Activated CD8-positive, alpha-beta memory T cell treated with anti-CD3 and anti-CD28 coated beads, Interleukin-2, amount 50 U/mL, for 48 hours (primary cell): Measurements from ENCODE around the gene TMEM35B.
"Not testable (repeated sequence)": the region's sequence is repeated elsewhere in the genome, so short reads cannot be mapped to it uniquely, and the experiment has no call there.

Experiments used
- DNase-seq: peaks from one replicate; pipeline ENCODE4 v3.0.0-alpha.2; 2020

The TMEM35B gene

GRCh38 chr1:34984793-34985608, at the start of gene TMEM35B:
TMEM35B (minus strand) TSS chr1:34985347; CDS start chr1:34985305, 42 bp downstream.
- peak; percentile 90 for DNase-seq

- no peak for DNase-seq
Observed at GRCh38 chr1:35033346-35033745, 48.2 kb upstream of the TMEM35B start.

GRCh38 chr1:35032384-35032739, 47.2 kb upstream of the TMEM35B start:
- no peak for DNase-seq

GRCh38 chr1:35030756-35031446, 45.8 kb upstream of the TMEM35B start:
- peak; percentile 75 for DNase-seq

GRCh38 chr1:35030338-35030737, 45.2 kb upstream of the TMEM35B start:
- DNase-seq: no peak

- DNase-seq: no peak
Observed at GRCh38 chr1:35029761-35030160, 44.6 kb upstream of the TMEM35B start.

- DNase-seq: no peak
Observed at GRCh38 chr1:35016406-35016805, 31.3 kb upstream of the TMEM35B start.

GRCh38 chr1:35014486-35014885, 29.3 kb upstream of the TMEM35B start:
- no peak for DNase-seq

- no peak for DNase-seq
Observed at GRCh38 chr1:35005711-35006110, 20.6 kb upstream of the TMEM35B start.

- DNase-seq: no peak
Observed at GRCh38 chr1:35001743-35002142, 16.6 kb upstream of the TMEM35B start.

GRCh38 chr1:34994878-34995277, 9.7 kb upstream of the TMEM35B start:
- no peak for DNase-seq

GRCh38 chr1:34988581-34988980, 3.4 kb upstream of the TMEM35B start:
- no peak for DNase-seq

GRCh38 chr1:34988147-34988546, 3.0 kb upstream of the TMEM35B start:
- no peak for DNase-seq

GRCh38 chr1:34987018-34987417, 1.9 kb upstream of the TMEM35B start:
- DNase-seq: no peak

GRCh38 chr1:34985609-34985904, 410 bp upstream of the TMEM35B start:
- DNase-seq: not testable (repeated sequence)

- DNase-seq: no peak
Observed at GRCh38 chr1:34984435-34984792, 733 bp downstream of the TMEM35B start.

GRCh38 chr1:34983700-34984355, 1.3 kb downstream of the TMEM35B start:
- no peak for DNase-seq

- DNase-seq: no peak
Observed at GRCh38 chr1:34982820-34983376, 2.2 kb downstream of the TMEM35B start.

GRCh38 chr1:34980715-34981114, 4.4 kb downstream of the TMEM35B start:
- DNase-seq: no peak

GRCh38 chr1:34978921-34979320, 6.2 kb downstream of the TMEM35B start:
- no peak for DNase-seq

GRCh38 chr1:34977858-34978257, 7.3 kb downstream of the TMEM35B start:
- no peak for DNase-seq

GRCh38 chr1:34977210-34977471, 8.0 kb downstream of the TMEM35B start:
- DNase-seq: no peak

GRCh38 chr1:34976384-34977209, 8.6 kb downstream of the TMEM35B start:
- DNase-seq: no peak
